GM12878 (cell line): ENCODE data around the gene PCDHGA8. TPM values are rescaled to one million over a fixed set of nuclear protein-coding genes. Genes with fewer than 3 reads are reported as not detected.

Experiments used
- ATAC-seq: fragments of 200-7000 bp; cut with Tn5 transposase; 3 replicates; pipeline ENCODE4 v1.9.1; 2020; ENCODE audit warnings: mild to moderate bottlenecking, moderate library complexity
- BruUV-seq: library from RNA; stranded (reverse); fragments of 400-500 nt; replicated peaks from 2 replicates; lab custom pipeline; 2021; lab: Mats Ljungman, UMichigan
- CTCF ChIA-PET: fragments of 300-600 bp; sonication (Branson Sonifier 250); formaldehyde crosslinking; extraction: SDS; loops from one replicate; lab custom pipeline; 2021; ENCODE audit warnings: inconsistent platforms; lab: Yijun Ruan, JAX
- POLR2A ChIA-PET: fragments of 350-600 bp; formaldehyde crosslinking; extraction: SDS; loops from one replicate; lab custom pipeline; 2021; ENCODE audit warnings: inconsistent platforms; lab: Charles Lee
- RAD21 ChIA-PET: fragments of 300-600 bp; sonication (Branson Sonifier 250); formaldehyde crosslinking; loops from one replicate; lab custom pipeline; 2023; ENCODE audit warnings: antibody characterized with exemption; ENCODE audit not compliant: unreplicated experiment; lab: Charles Lee
- SMC1A ChIA-PET: fragments of 300-600 bp; sonication (Branson Sonifier 250); formaldehyde crosslinking; loops from one replicate; lab custom pipeline; 2023; ENCODE audit not compliant: unreplicated experiment, uncharacterized antibody; lab: Charles Lee
- DNase-seq: peaks from one replicate; pipeline ENCODE4 v3.0.0-alpha.2; 2011; ENCODE audit warnings: low read depth, low spot score
- FAIRE-seq: peaks from 3 replicates; lab custom pipeline; 2011; peaks lifted over from hg19 to GRCh38; lab: Jason Lieb, UNC
- H2AFZ ChIP-seq: 2 replicates; pipeline ENCODE4 v1.6.0; 2011; ENCODE audit warnings: low read depth, low read length, control low read depth; ENCODE audit not compliant: control insufficient read depth
- H3K27ac ChIP-seq: 2 replicates; pipeline ENCODE4 v1.5.1; 2011; ENCODE audit warnings: control low read depth; ENCODE audit not compliant: control insufficient read depth, insufficient read depth
- H3K27me3 ChIP-seq, 2 experiments: replicated peaks in 1 of 2; 2 replicates each; pipeline versions ENCODE4 v1.6.0 to v1.6.1; 2011; ENCODE audit warnings: low read length in 1 of 2; ENCODE audit not compliant: control insufficient read depth in 2 of 2, insufficient read depth in 2 of 2
- H3K36me3 ChIP-seq, 2 experiments: 2 replicates each; pipeline ENCODE4 v1.5.1; 2011; ENCODE audit warnings: low read length in 1 of 2; ENCODE audit not compliant: control insufficient read depth in 2 of 2, insufficient read depth in 2 of 2
- H3K4me1 ChIP-seq: 2 replicates; pipeline ENCODE4 v1.6.1; 2011; ENCODE audit warnings: mild to moderate bottlenecking, low read length, moderate library complexity, mixed read lengths; ENCODE audit not compliant: control insufficient read depth, insufficient read depth
- H3K4me2 ChIP-seq: 2 replicates; pipeline ENCODE4 v1.6.0; 2011; ENCODE audit warnings: control low read depth; ENCODE audit not compliant: control insufficient read depth, insufficient read depth
- H3K4me3 ChIP-seq: fragments of 200-600 bp; sonication (generic); 2 replicates; pipeline ENCODE4 v1.5.1; 2016
- H3K79me2 ChIP-seq: 2 replicates; pipeline ENCODE4 v1.6.0; 2011; ENCODE audit warnings: low read length; ENCODE audit not compliant: control insufficient read depth, insufficient read depth
- H3K9ac ChIP-seq: 2 replicates; pipeline ENCODE4 v1.8.0; 2011; ENCODE audit warnings: low read length, control low read depth, mixed read lengths; ENCODE audit not compliant: control insufficient read depth, insufficient read depth
- H3K9me3 ChIP-seq: replicated peaks from 3 replicates; pipeline ENCODE4 v1.5.1; 2011; ENCODE audit warnings: mild to moderate bottlenecking, low read length; ENCODE audit not compliant: control insufficient read depth, insufficient read depth
- H4K20me1 ChIP-seq: 2 replicates; pipeline ENCODE4 v1.6.0; 2011; ENCODE audit not compliant: control insufficient read depth, insufficient read depth
- PML ChIP-seq: IDR thresholded peaks from 2 replicates; pipeline ENCODE4 v1.6.1; 2012; ENCODE audit warnings: low read length, inconsistent platforms
- RAD21 ChIP-seq: IDR thresholded peaks from 2 replicates; pipeline ENCODE4 v1.6.1; 2011; ENCODE audit warnings: mild to moderate bottlenecking, low read depth, low read length, moderate library complexity; ENCODE audit not compliant: insufficient read depth
- WGBS: methylation state at CpG from one replicate; pipeline ENCODE4 v1.1.6; 2016; ENCODE audit warnings: low lambda C conversion rate; ENCODE audit not compliant: insufficient replicate concordance, insufficient coverage; ENCODE audit errors: missing lambda C conversion rate; 5-methylcytosine and 5-hydroxymethylcytosine counted together
- in situ Hi-C: fragments of 300-500 bp; cut with MboI; formaldehyde crosslinking; loops from 9 replicates; pipeline ENCODE4 v1.14.3; 2018; ENCODE audit warnings: mixed read lengths
- intact Hi-C: fragments of 100-400 bp; cut with micrococcal nuclease; formaldehyde crosslinking; loops from one replicate; pipeline ENCODE4 v1.14.2; 2022; ENCODE audit not compliant: unreplicated experiment
- polyA plus RNA-seq, 11 experiments: library from polyadenylated mRNA; depleted of rRNA in 4 of 11; unstranded in 6 of 11; stranded (reverse) in 5 of 11; fragments of >200 nt; fragmentation: Nextera tagmentation in 4 of 11; fragmentation: Illumina TruSeq in 1 of 11; extraction: Ambion mirVana in 4 of 11; extraction: Trizol in 1 of 11; gene quantifications; 1 replicate in 1 of 11; 2 replicates in 10 of 11; pipeline versions ENCODE4 v1.2.1 to v1.2.3, GENCODE V29; 2011 to 2016; ENCODE audit warnings: inconsistent platforms in 2 of 11, missing spikeins in 2 of 11, low read depth in 1 of 11
- total RNA-seq, 4 experiments: library from RNA; depleted of rRNA in 3 of 4; stranded (reverse); fragments of >200 nt in 3 of 4; fragmentation: Illumina TruSeq in 1 of 4; extraction: Trizol in 1 of 4; gene quantifications; 2 replicates each; pipeline versions ENCODE4 v1.2.1 to v1.2.3, GENCODE V29; 2013 to 2021
- TF ChIP-seq, protein P1 (sequence below), 3 experiments: IDR thresholded peaks in 2 of 3; conservative IDR thresholded peaks in 1 of 3; 2 replicates each; pipeline ENCODE4 v1.5.1; 2011; ENCODE audit warnings: low read depth in 3 of 3, low read length in 3 of 3, mild to moderate bottlenecking in 3 of 3, control low read depth in 2 of 3, moderate library complexity in 2 of 3, inconsistent platforms in 1 of 3, mixed read lengths in 1 of 3; ENCODE audit not compliant: control insufficient read depth in 2 of 3, insufficient read depth in 1 of 3; ENCODE audit errors: extremely low read depth in 1 of 3

Gene PCDHGA8
- total and polyA plus RNA-seq, 10 of the 15 experiments (the other 5 are each of a cell fraction or from before 2014, with no cell fraction given), result 0.01 to 0.04 TPM; not detected in 8

- H3K36me3 ChIP-seq, result no peaks in the 10 kb centered on the region
- ChIA-PET POLR2A (no interaction called here), RAD21 (no interaction called here), SMC1A (interaction anchor here (0.8 kb wide), 1 partner anchor 23 kb away, joined by 5 read pairs; no protein-coding TSS in a partner anchor)
- H3K9ac ChIP-seq, result no peak within 1 kb of the TSS
- H3K27ac ChIP-seq, result no peak within 1 kb of the TSS
- in situ Hi-C loops, result no loop called here
- no peaks in the 10 kb centered on the region for H3K4me1 ChIP-seq
- no TSS peak for BruUV-seq
- no peak within 1 kb of the TSS for H3K4me2 ChIP-seq
- no peak for TF ChIP-seq PML
- TF ChIP-seq, protein P1, sequence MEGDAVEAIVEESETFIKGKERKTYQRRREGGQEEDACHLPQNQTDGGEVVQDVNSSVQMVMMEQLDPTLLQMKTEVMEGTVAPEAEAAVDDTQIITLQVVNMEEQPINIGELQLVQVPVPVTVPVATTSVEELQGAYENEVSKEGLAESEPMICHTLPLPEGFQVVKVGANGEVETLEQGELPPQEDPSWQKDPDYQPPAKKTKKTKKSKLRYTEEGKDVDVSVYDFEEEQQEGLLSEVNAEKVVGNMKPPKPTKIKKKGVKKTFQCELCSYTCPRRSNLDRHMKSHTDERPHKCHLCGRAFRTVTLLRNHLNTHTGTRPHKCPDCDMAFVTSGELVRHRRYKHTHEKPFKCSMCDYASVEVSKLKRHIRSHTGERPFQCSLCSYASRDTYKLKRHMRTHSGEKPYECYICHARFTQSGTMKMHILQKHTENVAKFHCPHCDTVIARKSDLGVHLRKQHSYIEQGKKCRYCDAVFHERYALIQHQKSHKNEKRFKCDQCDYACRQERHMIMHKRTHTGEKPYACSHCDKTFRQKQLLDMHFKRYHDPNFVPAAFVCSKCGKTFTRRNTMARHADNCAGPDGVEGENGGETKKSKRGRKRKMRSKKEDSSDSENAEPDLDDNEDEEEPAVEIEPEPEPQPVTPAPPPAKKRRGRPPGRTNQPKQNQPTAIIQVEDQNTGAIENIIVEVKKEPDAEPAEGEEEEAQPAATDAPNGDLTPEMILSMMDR (IDR thresholded peaks at IDR 0.05 in 2 of 3, conservative IDR thresholded peaks at IDR 0.05 in 1 of 3; ENCODE audit: control insufficient read depth in 2 of 3, extremely low read depth in 1 of 3, insufficient read depth in 1 of 3, low read depth in 3 of 3, low read length in 3 of 3), result peak in 1 of 3 experiments; percentile 32; a peak in 3 of 6 replicates
- peak; percentile 51 for TF ChIP-seq RAD21
- TF ChIP-seq, all 136 proteins: peak for 2
- no peak within 1 kb of the TSS for H3K4me3 ChIP-seq
- no peaks in the 10 kb centered on the region for H3K79me2 ChIP-seq
- peaks cover 17% of the 10 kb centered on the region; the same call in 2 of the 3 replicates for H3K9me3 ChIP-seq
- CTCF ChIA-PET, result interaction anchor here (0.9 to 1.3 kb wide), 3 partner anchors 47 to 190 kb away, joined by 3 to 6 read pairs (median 3); partner anchors contain the start of gene PCDHGA11
- H4K20me1 ChIP-seq, result no peaks in the 10 kb centered on the region
- ATAC-seq (no peak), DNase-seq (no peak), FAIRE-seq (no peak)
- WGBS, result 79% methylated on average over 26 of the region's 27 CpGs
- no peaks in the 10 kb centered on the region for H3K27me3 ChIP-seq
- intact Hi-C loops, result no loop called here
- no peak within 1 kb of the TSS; the same call in 1 of the 2 replicates for H2AFZ ChIP-seq
Measured at GRCh38 chr5:141373673-141374317, 18.6 kb upstream of the PCDHGA8 start, which contains the start of gene PCDHGA6. Gene PCDHGA6, plus strand, starts transcription at chr5:141373891. Its CDS starts 193 bp downstream, at chr5:141374084.
